ENCODE data around the gene THRA. TPM values are rescaled to one million over a fixed set of nuclear protein-coding genes. Genes with fewer than 3 reads are reported as not detected.

THRA gene
- polyA plus RNA-seq, 4 donors: 44.5 to 61.0 (median 57.8) TPM

- no peak for DNase-seq (ENCODE audit: low read depth in 4 of 4, low spot score in 2 of 4)
Observed at GRCh38 chr17:40063901-40064531, 1.3 kb downstream of the THRA start.

DNA sequence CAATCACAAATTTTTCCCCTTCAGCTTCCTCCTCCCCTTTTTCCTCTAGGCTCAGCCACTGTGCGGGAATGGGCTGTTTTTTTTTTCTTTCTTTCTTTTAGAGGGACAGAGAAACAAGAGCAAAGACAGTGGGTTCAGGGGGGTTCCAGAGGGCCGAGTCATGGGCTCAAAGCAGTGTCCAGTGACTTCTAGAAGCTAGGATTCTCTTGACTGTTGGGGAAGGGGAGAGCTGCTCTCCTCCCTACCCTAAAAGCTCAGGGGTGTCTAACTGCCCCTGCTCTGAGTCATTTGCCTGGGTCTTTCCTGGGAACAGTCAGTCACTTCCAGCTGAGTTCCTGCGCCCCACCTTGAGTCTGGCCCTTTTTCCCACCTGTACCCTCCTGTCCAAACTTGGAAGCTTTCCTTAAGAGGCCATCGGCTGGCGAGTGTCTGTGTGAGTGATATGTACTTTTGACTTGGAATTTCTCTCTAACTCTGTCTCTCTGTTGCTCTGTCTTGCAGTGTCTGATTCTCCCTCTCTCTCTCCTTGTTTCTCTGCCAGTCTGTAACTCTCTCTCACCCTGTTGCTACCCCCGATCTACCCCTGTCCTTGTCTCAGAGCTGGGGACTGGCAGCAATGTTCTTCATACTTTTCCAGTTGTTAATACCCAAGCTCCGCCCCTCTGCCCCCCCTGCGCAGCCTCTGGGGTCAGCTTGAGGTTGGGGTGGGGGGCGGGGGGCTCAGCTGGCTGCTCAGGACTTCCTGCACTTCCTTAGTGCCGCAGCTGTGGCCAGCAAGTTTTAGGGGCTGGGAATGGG is 2.4 kb downstream of the THRA start:
- DNase-seq (ENCODE audit: low read depth in 4 of 4, low spot score in 2 of 4): no peak

DNA sequence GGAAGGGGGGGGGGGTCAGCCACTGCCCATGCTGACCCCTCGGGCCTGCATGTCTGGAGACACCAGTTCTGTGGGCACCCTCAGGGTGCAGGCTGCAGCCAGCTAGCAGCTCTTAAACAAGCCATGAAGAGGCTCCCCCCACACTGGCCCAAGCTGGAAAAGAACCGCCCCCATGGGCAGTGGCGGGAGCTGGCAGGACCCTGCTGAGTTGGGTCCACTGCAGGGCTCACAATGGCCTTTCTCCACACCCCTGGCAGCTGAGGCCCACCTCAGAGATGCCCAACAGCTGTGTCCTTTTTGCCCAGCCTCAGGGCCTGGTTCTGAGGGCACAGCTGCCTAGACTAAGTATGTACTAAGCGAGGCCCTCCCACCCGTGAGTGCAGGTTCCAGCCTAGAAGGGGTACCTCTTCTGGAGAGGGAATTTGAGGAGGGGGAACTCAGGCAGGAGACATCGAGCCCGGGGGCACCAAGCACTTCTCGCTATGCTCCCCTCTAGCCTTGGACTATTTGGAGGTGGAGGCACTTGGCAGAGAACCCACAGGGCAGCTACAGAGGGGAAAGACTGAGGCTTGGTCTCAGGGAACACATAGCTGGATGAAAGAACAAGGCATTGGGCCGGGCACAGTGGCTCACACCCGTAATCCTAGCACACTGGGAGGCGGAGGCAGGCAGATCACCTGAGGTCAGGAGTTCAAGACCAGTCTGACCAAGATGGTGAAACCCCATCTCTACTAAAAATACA is 3.2 kb downstream of the THRA start:
- no peak for DNase-seq (ENCODE audit: low read depth in 4 of 4, low spot score in 2 of 4)

GRCh38 chr17:40067710-40068109 is 4.9 kb downstream of the THRA start:
- no peak for DNase-seq (ENCODE audit: low read depth in 4 of 4, low spot score in 2 of 4)

DNA sequence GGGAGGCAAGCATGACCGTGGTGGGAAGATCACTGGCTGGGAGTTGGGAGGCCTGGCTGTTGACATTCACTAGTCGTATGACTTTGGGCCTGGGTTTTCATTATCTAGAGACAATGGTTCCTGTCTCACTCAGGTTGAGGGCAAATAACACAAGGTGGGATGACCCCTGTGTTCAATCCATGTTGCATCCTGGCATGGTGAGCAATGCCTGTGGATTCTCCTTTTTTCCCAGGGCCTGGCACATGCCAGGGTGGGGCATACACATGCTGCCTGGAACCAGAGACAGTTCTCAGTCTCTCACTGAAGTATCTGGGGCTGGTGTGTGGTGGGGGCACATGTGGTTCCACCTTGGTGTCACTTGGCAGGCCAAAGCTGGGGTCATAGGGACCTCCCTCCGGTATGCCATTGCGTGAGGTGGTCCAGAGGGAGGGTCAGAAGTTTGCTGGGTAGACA is 5.4 kb downstream of the THRA start:
- DNase-seq (ENCODE audit: low read depth in 4 of 4, low spot score in 2 of 4): no peak

DNA sequence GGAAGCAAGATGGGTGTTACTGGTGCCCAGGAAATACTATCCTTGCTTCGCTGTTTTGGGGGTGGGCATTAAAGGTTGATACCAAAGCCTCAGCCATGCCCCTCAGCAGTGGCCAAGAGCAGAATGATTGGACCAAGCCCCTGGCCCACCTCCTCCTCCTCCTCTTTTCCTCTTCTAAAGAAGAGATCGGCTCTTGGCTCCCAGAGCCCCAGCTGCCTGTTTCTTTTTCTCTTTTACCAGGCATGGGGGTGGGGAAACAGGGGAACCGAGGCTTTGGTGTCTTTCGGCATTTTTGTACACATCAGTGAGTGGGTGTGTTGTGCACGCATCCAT is 5.8 kb downstream of the THRA start:
- no peak for DNase-seq (ENCODE audit: low read depth in 4 of 4, low spot score in 2 of 4)

GRCh38 chr17:40068917-40069750 is 6.4 kb downstream of the THRA start:
- DNase-seq (ENCODE audit: low read depth in 4 of 4, low spot score in 2 of 4): peak; percentile 65 to 81 (median 78)

- no peak for DNase-seq (ENCODE audit: low read depth in 4 of 4, low spot score in 2 of 4)
Observed at GRCh38 chr17:40069751-40070708, 7.3 kb downstream of the THRA start.

DNA sequence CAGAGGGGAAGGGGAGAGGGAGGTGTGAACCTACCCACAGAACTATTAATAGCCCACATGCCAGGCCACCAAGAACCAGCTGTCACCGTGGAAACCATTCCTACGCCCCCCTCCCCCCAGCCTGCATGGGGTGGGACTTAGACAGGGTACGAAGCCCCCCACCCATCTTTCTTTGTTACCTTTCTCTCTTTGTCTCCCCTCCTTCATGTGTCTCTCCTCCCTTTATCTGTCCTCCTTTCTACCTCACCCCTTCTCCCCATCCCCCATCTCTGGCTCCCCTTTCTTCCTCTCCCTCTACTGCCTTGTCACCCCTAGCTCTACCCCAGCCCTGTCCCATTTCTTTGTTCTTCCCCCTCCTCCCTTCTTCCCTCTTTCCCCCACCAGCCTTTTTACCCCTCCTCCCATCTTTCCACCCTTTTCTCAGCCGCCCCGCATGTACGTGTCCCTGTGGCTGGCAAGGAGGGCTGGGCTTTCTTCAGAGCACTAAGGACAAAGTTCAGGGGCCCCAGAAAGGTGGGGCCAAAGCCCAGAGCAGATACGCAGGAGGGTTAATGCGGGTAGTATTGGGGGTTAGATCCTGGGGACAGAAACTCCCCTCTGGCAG is 8.0 kb downstream of the THRA start:
- DNase-seq (ENCODE audit: low read depth in 4 of 4, low spot score in 2 of 4): no peak

- no peak for DNase-seq (ENCODE audit: low read depth in 4 of 4, low spot score in 2 of 4)
Observed at GRCh38 chr17:40071313-40072039, 8.7 kb downstream of the THRA start.

- DNase-seq (ENCODE audit: low read depth in 4 of 4, low spot score in 2 of 4): no peak
Observed at GRCh38 chr17:40072040-40072734, 9.4 kb downstream of the THRA start.

- DNase-seq (ENCODE audit: low read depth in 4 of 4, low spot score in 2 of 4): no peak
Observed at GRCh38 chr17:40072735-40073346, 10.1 kb downstream of the THRA start.

- no peak for DNase-seq (ENCODE audit: low read depth in 4 of 4, low spot score in 2 of 4)
Observed at GRCh38 chr17:40073454-40074174, 10.8 kb downstream of the THRA start.

DNA sequence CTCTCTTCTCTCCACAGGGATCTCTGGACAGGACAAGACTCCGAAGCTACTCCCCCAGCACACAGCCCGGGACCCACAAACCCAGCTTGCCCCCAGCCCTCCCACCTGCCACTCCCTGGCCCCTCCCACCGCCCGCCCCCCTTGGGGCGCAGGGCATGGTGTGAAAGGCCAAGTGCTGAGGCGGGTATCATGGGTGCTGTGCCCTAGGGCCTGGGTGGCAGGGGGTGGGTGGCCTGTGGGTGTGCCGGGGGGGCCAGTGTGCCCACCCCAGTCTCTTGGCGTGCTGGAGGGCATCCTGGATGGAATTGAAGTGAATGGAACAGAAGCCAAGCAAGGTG is 11.4 kb downstream of the THRA start:
- no peak for DNase-seq (ENCODE audit: low read depth in 4 of 4, low spot score in 2 of 4)

DNA sequence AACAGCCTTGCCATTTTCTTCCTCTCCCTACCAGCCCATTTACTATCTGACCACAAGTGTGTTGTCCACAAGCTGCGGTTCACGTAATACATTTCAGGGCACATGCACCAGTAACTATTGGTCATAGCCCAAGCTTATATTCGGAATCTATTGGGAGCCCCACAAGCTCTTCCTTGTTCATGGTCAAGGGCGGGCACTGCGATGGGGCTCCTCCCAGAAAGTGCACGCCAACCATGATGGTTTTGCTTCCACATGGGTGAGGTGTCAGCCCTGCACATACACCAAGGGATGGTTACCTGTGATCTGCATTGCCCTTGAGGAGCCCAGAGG is 12.1 kb downstream of the THRA start:
- no peak for DNase-seq (ENCODE audit: low read depth in 4 of 4, low spot score in 2 of 4)

- DNase-seq (ENCODE audit: low read depth in 4 of 4, low spot score in 2 of 4): no peak
Observed at GRCh38 chr17:40075201-40075941, 12.6 kb downstream of the THRA start.

Measured in left renal cortex interstitium (tissue), 4 donors.